GM21390 (cell line): ENCODE data around the gene RNF167.

Source experiments
- ATAC-seq: cut with Tn5 transposase; IDR thresholded peaks from one replicate; pipeline ENCODE4 v1.9.1; 2021; ENCODE audit not compliant: unreplicated experiment

Gene RNF167

DNA sequence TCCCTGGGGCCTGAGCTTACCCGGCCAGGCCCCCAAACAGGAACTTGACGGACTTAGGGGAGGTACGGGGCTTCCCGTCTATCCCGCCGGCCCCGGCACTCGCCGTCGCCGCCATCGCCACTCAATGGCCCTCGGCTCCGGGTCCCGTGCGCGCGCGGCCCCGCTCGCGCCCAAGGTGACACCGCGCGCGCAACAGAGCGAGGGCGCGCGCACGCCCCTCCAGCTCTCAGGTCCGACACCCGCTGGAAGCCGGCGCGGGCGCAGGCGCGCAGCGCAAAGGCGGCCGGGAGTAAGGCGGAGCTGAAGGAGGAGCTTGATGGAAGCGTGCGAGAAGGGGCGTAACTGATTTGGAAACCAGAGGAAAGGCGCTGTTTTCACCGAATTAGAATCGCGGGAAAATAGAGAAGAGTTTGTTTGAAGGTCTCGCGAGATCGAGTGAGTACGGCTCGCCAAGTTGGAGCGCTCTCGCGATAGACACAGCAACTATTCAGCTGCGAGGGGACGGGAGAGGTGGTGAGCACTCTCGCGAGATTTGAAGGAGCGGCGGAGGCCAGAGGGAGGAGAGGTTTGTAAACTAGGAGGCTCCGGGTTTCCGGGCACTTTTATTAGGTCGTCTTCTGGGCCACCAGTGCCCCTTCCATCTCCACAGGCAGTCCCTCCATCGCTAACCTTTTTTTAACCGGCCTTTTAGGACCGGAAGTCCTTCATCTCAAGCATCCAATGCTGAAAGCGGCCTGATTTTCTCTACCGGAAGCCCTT is at the start of gene RNF167, which contains the start of gene SLC25A11:
Gene RNF167 (plus strand): TSS at position 473 of the 759 bp plus-strand sequence. CDS start 642 bp downstream, outside the sequence.
Gene SLC25A11 (minus strand): TSS at position 251 of the 759 bp plus-strand sequence. CDS start 136 bp downstream, at position 115.
- peak; percentile 68 for ATAC-seq

- ATAC-seq = no peak
Observed at GRCh38 chr17:4891411-4892410, 48.4 kb upstream of the RNF167 start.

GRCh38 chr17:4892499-4893221 is 47.4 kb upstream of the RNF167 start:
- ATAC-seq = no peak

GRCh38 chr17:4893272-4893671 is 46.8 kb upstream of the RNF167 start:
- ATAC-seq = no peak

DNA sequence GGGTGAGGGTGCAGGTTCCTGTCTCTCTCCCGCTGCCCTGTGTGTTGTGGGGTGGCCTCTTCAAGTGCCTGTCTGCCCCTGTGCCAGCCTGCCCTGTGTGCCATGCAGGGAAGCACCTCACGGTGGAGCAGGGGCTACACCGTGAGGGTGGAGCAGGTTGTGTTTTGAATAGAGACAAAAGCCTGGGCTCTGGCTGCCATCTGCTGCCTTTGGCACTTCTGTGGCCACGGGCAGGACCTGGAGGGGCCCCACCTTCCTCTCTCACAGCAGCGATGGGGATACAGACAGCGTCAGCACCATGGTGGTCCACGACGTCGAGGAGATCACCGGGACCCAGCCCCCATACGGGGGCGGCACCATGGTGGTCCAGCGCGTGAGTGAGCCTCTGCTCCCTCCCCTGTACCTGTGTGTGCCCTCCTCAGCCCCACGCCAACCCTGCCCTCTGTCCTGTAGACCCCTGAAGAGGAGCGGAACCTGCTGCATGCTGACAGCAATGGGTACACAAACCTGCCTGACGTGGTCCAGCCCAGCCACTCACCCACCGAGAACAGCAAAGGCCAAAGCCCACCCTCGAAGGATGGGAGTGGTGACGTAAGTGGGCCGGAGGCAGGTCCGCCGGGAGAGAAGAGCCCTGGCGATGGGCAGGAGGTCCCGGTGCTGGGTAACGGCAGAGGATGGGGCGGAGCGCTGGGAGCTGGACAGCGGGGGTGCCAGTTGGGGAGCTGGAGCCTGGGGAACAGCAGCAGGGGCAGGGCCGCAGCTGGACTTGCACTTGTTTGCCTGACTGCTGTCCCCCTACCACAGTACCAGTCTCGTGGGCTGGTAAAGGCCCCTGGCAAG is 46.1 kb upstream of the RNF167 start:
- no peak for ATAC-seq

- ATAC-seq = no peak
Observed at GRCh38 chr17:4895121-4895520, 44.9 kb upstream of the RNF167 start.

DNA sequence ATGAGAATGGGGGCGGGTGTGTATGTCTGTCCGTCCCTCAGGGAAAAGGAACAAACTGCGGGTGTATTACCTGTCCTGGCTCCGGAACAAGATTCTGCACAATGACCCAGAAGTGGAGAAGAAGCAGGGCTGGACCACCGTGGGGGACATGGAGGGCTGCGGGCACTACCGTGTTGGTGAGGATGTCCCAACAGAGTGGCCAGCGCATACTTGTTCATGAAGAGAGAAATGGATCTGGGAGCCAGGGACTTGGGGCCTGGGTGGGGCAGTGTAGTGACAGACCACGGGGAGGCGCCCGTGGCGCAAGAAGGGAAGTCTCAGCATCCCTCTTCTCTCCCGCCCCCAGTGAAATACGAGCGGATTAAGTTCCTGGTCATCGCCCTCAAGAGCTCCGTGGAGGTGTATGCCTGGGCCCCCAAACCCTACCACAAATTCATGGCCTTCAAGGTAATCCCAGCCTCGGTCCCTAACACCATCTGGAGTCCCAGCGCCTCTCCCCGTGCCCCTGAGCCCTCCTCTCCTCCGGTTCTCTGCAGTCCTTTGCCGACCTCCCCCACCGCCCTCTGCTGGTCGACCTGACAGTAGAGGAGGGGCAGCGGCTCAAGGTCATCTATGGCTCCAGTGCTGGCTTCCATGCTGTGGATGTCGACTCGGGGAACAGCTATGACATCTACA is 44.3 kb upstream of the RNF167 start:
- no peak for ATAC-seq

GRCh38 chr17:4896332-4897197 is 43.5 kb upstream of the RNF167 start:
- no peak for ATAC-seq

GRCh38 chr17:4897198-4897687 is 42.8 kb upstream of the RNF167 start:
- ATAC-seq = no peak

- no peak for ATAC-seq
Observed at GRCh38 chr17:4897785-4898184, 42.3 kb upstream of the RNF167 start.

- no peak for ATAC-seq
Observed at GRCh38 chr17:4898351-4898750, 41.7 kb upstream of the RNF167 start.

- no peak for ATAC-seq
Observed at GRCh38 chr17:4898927-4899326, 41.1 kb upstream of the RNF167 start.

- no peak for ATAC-seq
Observed at GRCh38 chr17:4899341-4900230, 40.5 kb upstream of the RNF167 start, which contains the start of gene C17orf107. Gene C17orf107, plus strand, starts transcription at chr17:4899536. Its CDS starts 227 bp downstream, at chr17:4899763.

DNA sequence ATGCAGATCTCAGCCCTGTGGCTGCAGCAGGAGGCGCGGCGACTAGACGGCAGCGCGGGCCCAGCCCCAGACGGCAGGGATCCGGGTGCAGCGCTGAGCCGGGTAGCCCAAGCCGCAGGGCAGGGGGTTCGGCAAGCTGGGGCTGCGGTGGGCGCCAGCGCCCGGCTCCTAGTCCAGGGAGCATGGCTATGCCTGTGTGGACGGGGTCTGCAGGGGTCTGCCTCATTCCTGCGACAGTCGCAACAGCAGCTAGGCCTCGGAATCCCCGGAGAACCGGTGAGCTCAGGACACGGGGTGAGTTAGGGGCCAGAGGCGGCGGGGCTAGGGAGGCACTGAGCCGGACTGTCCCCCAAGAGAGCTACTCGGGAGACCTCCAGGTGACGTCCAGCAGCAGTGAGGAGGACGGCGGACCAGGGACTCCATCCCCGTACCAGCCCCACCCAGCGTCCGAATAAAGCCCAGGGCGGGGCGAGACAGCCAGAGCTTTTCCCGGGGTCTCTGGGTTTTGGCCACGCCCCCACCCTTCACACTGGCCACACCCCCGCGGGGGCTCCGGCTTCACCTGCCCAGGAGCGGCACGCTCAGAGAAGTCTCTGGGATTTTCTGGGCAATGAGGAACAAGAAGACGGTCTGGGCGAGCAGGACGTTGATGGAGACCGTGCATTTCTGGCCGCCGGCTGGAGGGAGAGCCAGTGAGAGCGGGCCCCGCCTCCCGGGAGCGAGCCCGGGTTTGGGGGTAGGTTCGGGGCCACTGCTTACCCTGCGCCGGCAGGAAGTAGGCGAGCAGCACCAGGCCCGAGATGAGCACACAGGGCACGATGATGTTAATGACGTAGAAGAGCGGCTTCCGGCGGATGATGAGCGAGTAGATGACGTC is 39.6 kb upstream of the RNF167 start:
- ATAC-seq = no peak

GRCh38 chr17:4901108-4901647 is 38.9 kb upstream of the RNF167 start:
- ATAC-seq = no peak
